ENCODE data around the gene PFKFB1. TPM values are rescaled to one million over a fixed set of nuclear protein-coding genes. Genes with fewer than 3 reads are reported as not detected.

The PFKFB1 gene
- total RNA-seq, result not detected

DNA sequence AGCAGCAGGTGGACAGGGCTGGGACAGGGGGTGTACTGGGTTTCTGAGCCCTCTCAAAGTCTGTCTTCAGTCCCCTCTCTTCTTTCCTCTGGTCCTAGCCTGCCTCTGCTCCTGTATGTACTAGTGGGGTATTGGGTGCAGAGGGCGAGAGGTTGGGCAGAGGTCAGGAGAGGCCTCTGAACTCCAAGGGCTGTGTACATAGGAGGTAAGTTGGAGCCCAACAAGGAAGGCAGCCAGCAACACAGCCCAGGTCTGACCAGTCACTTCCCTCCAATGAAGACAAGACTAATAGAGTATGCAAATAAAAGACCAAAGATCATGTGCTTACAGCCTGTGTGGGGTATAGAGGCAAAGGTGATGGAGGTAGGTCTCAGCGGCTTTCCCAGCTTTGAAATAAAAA, at the start of gene PFKFB1:
PFKFB1 (minus strand) TSS at position 90 of the 400 bp plus-strand sequence. CDS start 181 bp downstream, outside the sequence.
- H3K4me3 ChIP-seq, result no peak within 1 kb of the TSS
- no peak within 1 kb of the TSS for H3K27ac ChIP-seq
- H3K36me3 ChIP-seq, result no peaks in the 10 kb centered on the region
- no peak for DNase-seq
- H3K27me3 ChIP-seq, result no peaks in the 10 kb centered on the region
- TF ChIP-seq CTCF (IDR thresholded peaks at IDR 0.05) (no peak), POLR2A (IDR thresholded peaks at IDR 0.05) (no peak)
- no peaks in the 10 kb centered on the region for H3K9me3 ChIP-seq
- no peaks in the 10 kb centered on the region for H3K4me1 ChIP-seq

- no peaks in the 10 kb centered on the region for H3K36me3 ChIP-seq
- H3K27me3 ChIP-seq, result no peaks in the 10 kb centered on the region
- no peaks in the 10 kb centered on the region for H3K9me3 ChIP-seq
- no peak overlapping the region for H3K4me3 ChIP-seq
- no peak for DNase-seq
- TF ChIP-seq POLR2A (IDR thresholded peaks at IDR 0.05) (no peak), CTCF (IDR thresholded peaks at IDR 0.05) (no peak)
- no peaks in the 10 kb centered on the region for H3K4me1 ChIP-seq
- no peak overlapping the region for H3K27ac ChIP-seq
Measured at GRCh38 chrX:55041514-55041913, 47.5 kb upstream of the PFKFB1 start.

- no peak overlapping the region for H3K27ac ChIP-seq
- H3K9me3 ChIP-seq, result no peaks in the 10 kb centered on the region
- no peak for DNase-seq
- H3K36me3 ChIP-seq, result no peaks in the 10 kb centered on the region
- H3K4me3 ChIP-seq, result no peak overlapping the region
- no peak for TF ChIP-seq POLR2A (IDR thresholded peaks at IDR 0.05)
- TF ChIP-seq CTCF (IDR thresholded peaks at IDR 0.05), result no peak
- H3K27me3 ChIP-seq, result no peaks in the 10 kb centered on the region
- H3K4me1 ChIP-seq, result no peaks in the 10 kb centered on the region
Measured at GRCh38 chrX:55039471-55039870, 45.5 kb upstream of the PFKFB1 start.

DNA sequence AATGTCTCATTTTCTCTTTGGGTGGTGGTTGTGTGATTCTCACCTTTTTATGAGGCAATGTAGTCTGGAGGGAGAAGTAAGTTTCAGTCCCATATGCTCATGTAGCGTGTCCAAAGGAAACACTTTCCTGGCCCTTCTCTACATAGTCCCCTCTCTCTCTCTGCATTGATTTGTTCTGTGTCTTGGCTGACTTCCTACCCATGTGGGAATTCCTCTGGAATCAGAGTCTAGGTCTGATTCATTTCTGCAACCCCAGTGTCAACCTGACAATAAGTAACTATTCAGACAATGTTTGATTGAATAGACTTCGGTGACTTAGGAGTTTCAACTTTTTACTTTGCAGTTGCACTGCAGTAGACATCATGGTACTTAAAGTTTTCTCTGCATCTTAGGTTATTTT, 39.4 kb upstream of the PFKFB1 start:
- Histone ChIP-seq H3K4me1 (no peaks in the 10 kb centered on the region), H3K9me3 (no peaks in the 10 kb centered on the region), H3K27ac (no peak overlapping the region), H3K27me3 (no peaks in the 10 kb centered on the region), H3K4me3 (no peak overlapping the region), H3K36me3 (no peaks in the 10 kb centered on the region)
- DNase-seq, result no peak
- TF ChIP-seq POLR2A (IDR thresholded peaks at IDR 0.05) (no peak), CTCF (IDR thresholded peaks at IDR 0.05) (no peak)

DNA sequence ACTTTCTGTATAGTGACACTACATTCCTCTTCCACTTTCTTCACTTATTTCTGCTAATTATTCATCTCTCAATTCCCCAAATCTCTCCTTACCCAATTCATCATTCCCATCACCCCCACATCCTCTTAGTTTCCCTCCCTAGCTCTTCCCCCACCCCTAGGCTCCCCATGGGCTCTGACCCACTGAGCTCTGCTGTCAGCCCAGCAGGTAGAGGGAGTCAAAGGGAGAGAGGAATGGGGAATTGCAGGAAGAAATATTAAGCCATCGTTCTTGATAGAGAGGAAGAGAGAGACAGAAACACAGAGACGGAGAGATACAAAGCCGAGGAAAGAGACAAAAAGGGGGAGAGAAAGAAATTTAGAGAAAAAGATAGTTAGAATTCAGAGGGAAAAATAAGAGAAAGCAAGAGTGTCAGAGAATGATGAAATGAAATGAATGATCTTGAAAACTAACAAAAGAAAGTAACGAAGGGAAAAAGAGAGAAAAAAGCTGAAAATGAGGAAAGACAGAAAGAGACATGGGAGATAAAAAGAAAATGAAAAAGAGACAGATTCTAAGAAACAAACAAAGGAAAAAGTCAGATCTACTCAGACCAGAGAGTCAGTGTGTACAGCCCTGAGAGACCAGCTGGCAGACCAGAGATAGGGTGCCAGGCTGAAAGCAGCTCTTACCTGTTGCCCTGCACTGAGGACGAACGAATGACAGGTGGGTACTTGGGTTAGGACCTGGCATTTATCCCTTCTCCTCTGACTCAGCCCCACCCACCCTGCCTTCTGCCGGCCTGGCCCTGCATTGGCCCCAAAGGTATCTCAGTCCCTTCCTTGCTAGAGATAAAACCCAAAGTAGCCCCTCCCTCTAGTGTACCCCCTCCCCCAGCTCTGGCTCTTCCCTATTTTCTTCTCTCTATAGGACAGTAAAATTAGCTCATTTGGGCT, 36.5 kb upstream of the PFKFB1 start, which contains the start of gene ALAS2:
ALAS2 (minus strand) TSS at position 707 of the 935 bp plus-strand sequence. CDS start 4,977 bp downstream, outside the sequence.
- H3K27ac ChIP-seq, result no peak within 1 kb of the TSS
- no peaks in the 10 kb centered on the region for H3K9me3 ChIP-seq
- H3K36me3 ChIP-seq, result no peaks in the 10 kb centered on the region
- H3K4me1 ChIP-seq, result no peaks in the 10 kb centered on the region
- no peak within 1 kb of the TSS for H3K4me3 ChIP-seq
- TF ChIP-seq POLR2A (IDR thresholded peaks at IDR 0.05), result no peak
- TF ChIP-seq CTCF (IDR thresholded peaks at IDR 0.05), result no peak
- no peak for DNase-seq
- H3K27me3 ChIP-seq, result no peaks in the 10 kb centered on the region
